ENCODE data around the gene ARHGAP33. TPM values are rescaled to one million over a fixed set of nuclear protein-coding genes. Genes with fewer than 3 reads are reported as not detected.
"Not testable (repeated sequence)": the region's sequence is repeated elsewhere in the genome, so short reads cannot be mapped to it uniquely, and the experiment has no call there.

Gene ARHGAP33
- total RNA-seq, 1 experiment from 2014 or later = 43.9 TPM

DNA sequence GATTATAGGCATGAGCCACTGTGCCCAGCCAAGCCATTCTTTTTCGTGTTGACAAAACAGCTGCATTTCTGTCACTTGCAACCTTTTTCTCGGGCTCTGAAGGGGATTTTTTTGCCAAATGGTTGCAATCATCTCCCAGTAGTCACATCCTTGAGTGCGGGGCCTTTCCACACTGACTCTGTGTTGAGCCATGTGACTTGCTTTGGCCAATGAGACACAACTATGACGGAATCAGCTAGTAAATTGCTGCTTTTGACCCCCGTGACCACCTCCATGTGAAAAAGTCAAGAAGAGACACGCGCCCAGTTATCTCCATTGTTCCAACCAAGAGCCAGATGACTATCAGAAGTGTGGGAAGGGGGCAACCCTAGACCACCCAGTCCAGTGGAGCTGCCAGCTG lies 58.6 kb downstream of the ARHGAP33 start:
- ChIA-PET POLR2A (no interaction called here), CTCF (interaction anchor here (0.5 to 1.7 kb wide), 7 partner anchors 12 to 277 kb away, joined by 3 to 6 read pairs (median 4); no protein-coding TSS in a partner anchor)
- DNase-seq (ENCODE audit: low spot score) (no peak), ATAC-seq (no peak)
- Mint-ChIP-seq H3K27me3 (ENCODE audit: low read depth) (peaks cover 49% of the 10 kb centered on the region), H3K36me3 (no peaks in the 10 kb centered on the region), H3K27ac (no peak overlapping the region), H3K9me3 (peaks cover 2% of the 10 kb centered on the region; the same call in 1 of the 2 replicates), H3K4me3 (no peak overlapping the region), H3K4me1 (peaks cover 5% of the 10 kb centered on the region; the same call in 1 of the 2 replicates)
- TF ChIP-seq, protein P1, sequence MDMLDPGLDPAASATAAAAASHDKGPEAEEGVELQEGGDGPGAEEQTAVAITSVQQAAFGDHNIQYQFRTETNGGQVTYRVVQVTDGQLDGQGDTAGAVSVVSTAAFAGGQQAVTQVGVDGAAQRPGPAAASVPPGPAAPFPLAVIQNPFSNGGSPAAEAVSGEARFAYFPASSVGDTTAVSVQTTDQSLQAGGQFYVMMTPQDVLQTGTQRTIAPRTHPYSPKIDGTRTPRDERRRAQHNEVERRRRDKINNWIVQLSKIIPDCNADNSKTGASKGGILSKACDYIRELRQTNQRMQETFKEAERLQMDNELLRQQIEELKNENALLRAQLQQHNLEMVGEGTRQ (CRISPR knock-in tag; IDR thresholded peaks at IDR 0.05) = peak; percentile 78
- no peak for TF ChIP-seq GTF2I (CRISPR knock-in tag; conservative IDR thresholded peaks at IDR 0.05)
- TF ChIP-seq, protein P2, sequence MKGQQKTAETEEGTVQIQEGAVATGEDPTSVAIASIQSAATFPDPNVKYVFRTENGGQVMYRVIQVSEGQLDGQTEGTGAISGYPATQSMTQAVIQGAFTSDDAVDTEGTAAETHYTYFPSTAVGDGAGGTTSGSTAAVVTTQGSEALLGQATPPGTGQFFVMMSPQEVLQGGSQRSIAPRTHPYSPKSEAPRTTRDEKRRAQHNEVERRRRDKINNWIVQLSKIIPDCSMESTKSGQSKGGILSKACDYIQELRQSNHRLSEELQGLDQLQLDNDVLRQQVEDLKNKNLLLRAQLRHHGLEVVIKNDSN (CRISPR knock-in tag; IDR thresholded peaks at IDR 0.05) = peak; percentile 69

DNA sequence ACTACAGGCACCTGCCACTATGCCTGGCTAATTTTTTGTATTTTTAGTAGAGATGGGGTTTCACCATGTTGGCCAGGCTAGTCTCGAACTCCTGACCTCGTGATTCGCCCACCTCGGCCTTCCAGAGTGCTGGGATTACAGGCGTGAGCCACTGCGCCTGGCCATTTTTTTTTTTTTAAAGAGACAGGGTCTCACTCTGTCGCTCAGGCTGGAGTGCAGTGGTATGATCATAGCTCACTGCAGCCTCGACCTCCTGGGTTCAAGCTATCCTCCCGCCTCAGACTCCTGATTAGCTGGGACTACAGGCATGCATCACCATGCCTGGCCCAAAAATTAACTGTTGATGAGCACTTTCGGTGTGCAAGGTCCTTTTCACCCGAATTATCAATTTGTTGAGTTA lies 60.7 kb downstream of the ARHGAP33 start:
- H3K9me3 Mint-ChIP-seq; H3K27ac Mint-ChIP-seq; H3K4me3 Mint-ChIP-seq; H3K36me3 Mint-ChIP-seq; ATAC-seq; POLR2A ChIA-PET; H3K4me1 Mint-ChIP-seq; DNase-seq (ENCODE audit: low spot score): not testable (repeated sequence)
- CTCF ChIA-PET = interaction anchor here (1.0 to 1.4 kb wide), 2 partner anchors 15 to 25 kb away, joined by 4 to 5 read pairs; no protein-coding TSS in a partner anchor
- peaks cover 42% of the 10 kb centered on the region for H3K27me3 Mint-ChIP-seq (ENCODE audit: low read depth)

Other genes starting within 250 kb of the ARHGAP33 start
- gene SBSN, start 247.3 kb upstream of the ARHGAP33 start, total RNA-seq (2021) = 0.15 to 0.39 TPM in 2 of 3 replicates, not detected in the other
- 0.20 to 0.30 TPM in 2 of 3 replicates, not detected in the other for gene GAPDHS, start 242.1 kb upstream of the ARHGAP33 start, total RNA-seq (2021)
- 132 to 135 TPM (median 132 TPM) in 3 replicates for gene TMEM147, start 229.9 kb upstream of the ARHGAP33 start, total RNA-seq (2021)
- 0.59 to 1.2 TPM (median 1.1 TPM) in 3 replicates for gene ATP4A, start 211.9 kb upstream of the ARHGAP33 start, total RNA-seq (2021)
- not detected in 3 replicates for gene PMIS2, start 189.4 kb upstream of the ARHGAP33 start, total RNA-seq (2021)
- gene HAUS5, start 162.8 kb upstream of the ARHGAP33 start, total RNA-seq (2021) = 23.5 to 25.4 TPM (median 24.4 TPM) in 3 replicates
- gene RBM42, start 146.5 kb upstream of the ARHGAP33 start, total RNA-seq (2021) = 84.7 to 94.9 TPM (median 88.6 TPM) in 3 replicates
- gene ETV2, start 133.8 kb upstream of the ARHGAP33 start, total RNA-seq (2021) = 1.4 to 1.9 TPM (median 1.7 TPM) in 3 replicates
- 523 to 536 TPM (median 526 TPM) in 3 replicates for gene COX6B1, start 127.2 kb upstream of the ARHGAP33 start, total RNA-seq (2021)
- gene UPK1A, start 109.0 kb upstream of the ARHGAP33 start, total RNA-seq (2021) = 1.6 to 3.0 TPM (median 2.7 TPM) in 3 replicates
- gene ZBTB32, start 71.0 kb upstream of the ARHGAP33 start, total RNA-seq (2021) = 0.11 to 0.34 TPM (median 0.18 TPM) in 3 replicates
- gene KMT2B, start 57.6 kb upstream of the ARHGAP33 start, total RNA-seq (2021) = 53.6 to 66.6 TPM (median 58.1 TPM) in 3 replicates
- 9.9 to 12.7 TPM (median 12.3 TPM) in 3 replicates for gene IGFLR1, start 33.1 kb upstream of the ARHGAP33 start, total RNA-seq (2021)
- gene U2AF1L4, start 30.1 kb upstream of the ARHGAP33 start, total RNA-seq (2021) = 19.7 to 20.9 TPM (median 20.8 TPM) in 3 replicates
- gene PSENEN, start 29.9 kb upstream of the ARHGAP33 start, total RNA-seq (2021) = 80.3 to 85.3 TPM (median 84.0 TPM) in 3 replicates
- gene LIN37, start 27.0 kb upstream of the ARHGAP33 start, total RNA-seq (2021) = 4.7 to 6.4 TPM (median 5.6 TPM) in 3 replicates
- gene HSPB6, start 18.5 kb upstream of the ARHGAP33 start, total RNA-seq (2021) = 1.4 to 2.5 TPM (median 1.7 TPM) in 3 replicates
- 32.9 to 36.7 TPM (median 36.2 TPM) in 3 replicates for gene PROSER3, start 17.4 kb upstream of the ARHGAP33 start, total RNA-seq (2021)
- gene PRODH2, start 37.3 kb downstream of the ARHGAP33 start, total RNA-seq (2021) = 0.14 TPM in 1 of 3 replicates, not detected in the others
- gene NPHS1, start 76.9 kb downstream of the ARHGAP33 start, total RNA-seq (2021) = 0.61 to 1.7 TPM (median 1.7 TPM) in 3 replicates
- 4.7 to 5.3 TPM (median 4.9 TPM) in 3 replicates for gene KIRREL2, start 81.3 kb downstream of the ARHGAP33 start, total RNA-seq (2021)
- gene APLP1, start 93.0 kb downstream of the ARHGAP33 start, total RNA-seq (2021) = 15.5 to 24.0 TPM (median 20.2 TPM) in 3 replicates
- 10.6 to 13.9 TPM (median 12.8 TPM) in 3 replicates for gene NFKBID, start 125.0 kb downstream of the ARHGAP33 start, total RNA-seq (2021)
- gene HCST, start 127.0 kb downstream of the ARHGAP33 start, total RNA-seq (2021) = 1.8 to 1.9 TPM (median 1.8 TPM) in 3 replicates
- 0.34 to 0.55 TPM (median 0.46 TPM) in 3 replicates for gene TYROBP, start 132.7 kb downstream of the ARHGAP33 start, total RNA-seq (2021)
- 20.6 to 26.4 TPM (median 24.8 TPM) in 3 replicates for gene LRFN3, start 160.8 kb downstream of the ARHGAP33 start, total RNA-seq (2021)
- 19.5 to 20.8 TPM (median 20.4 TPM) in 3 replicates for gene SDHAF1, start 219.6 kb downstream of the ARHGAP33 start, total RNA-seq (2021)
- gene SYNE4, start 233.2 kb downstream of the ARHGAP33 start, total RNA-seq (2021) = 17.6 to 28.5 TPM (median 27.9 TPM) in 3 replicates
- 28.1 to 35.1 TPM (median 31.9 TPM) in 3 replicates for gene ALKBH6, start 238.6 kb downstream of the ARHGAP33 start, total RNA-seq (2021)

Data from WTC11 (cell line).